B cell (primary cell): Measurements from ENCODE around the gene HACE1.

Experiments
- CTCF ChIP-seq: fragments of 200-600 bp; IDR thresholded peaks from one replicate; pipeline ENCODE4 v1.8.0; 2022; ENCODE audit warnings: antibody characterized with exemption, mild to moderate bottlenecking
- EZH2 ChIP-seq: IDR thresholded peaks from 2 replicates; pipeline ENCODE4 v1.6.1; 2012; ENCODE audit warnings: borderline replicate concordance, low read depth, mild to moderate bottlenecking, moderate library complexity, low read length; ENCODE audit not compliant: insufficient read depth, poor library complexity, severe bottlenecking

GRCh38 chr6:104766595-104766994, 93.1 kb downstream of the HACE1 start:
- TF ChIP-seq CTCF (no peak), EZH2 (no peak)
